GM12878 (cell line): ENCODE measurements around the gene HOXB1. TPM values are rescaled to one million over a fixed set of nuclear protein-coding genes. Genes with fewer than 3 reads are reported as not detected.

Experiments
- ATAC-seq: fragments of 200-7000 bp; cut with Tn5 transposase; 3 replicates; pipeline ENCODE4 v1.9.1; 2020; ENCODE audit warnings: mild to moderate bottlenecking, moderate library complexity
- BruUV-seq: library from RNA; stranded (reverse); fragments of 400-500 nt; replicated peaks from 2 replicates; lab custom pipeline; 2021; lab: Mats Ljungman, UMichigan
- CTCF ChIA-PET: fragments of 300-600 bp; sonication (Branson Sonifier 250); formaldehyde crosslinking; extraction: SDS; loops from one replicate; lab custom pipeline; 2021; ENCODE audit warnings: inconsistent platforms; lab: Yijun Ruan, JAX
- POLR2A ChIA-PET: fragments of 350-600 bp; formaldehyde crosslinking; extraction: SDS; loops from one replicate; lab custom pipeline; 2021; ENCODE audit warnings: inconsistent platforms; lab: Charles Lee
- RAD21 ChIA-PET: fragments of 300-600 bp; sonication (Branson Sonifier 250); formaldehyde crosslinking; loops from one replicate; lab custom pipeline; 2023; ENCODE audit warnings: antibody characterized with exemption; ENCODE audit not compliant: unreplicated experiment; lab: Charles Lee
- SMC1A ChIA-PET: fragments of 300-600 bp; sonication (Branson Sonifier 250); formaldehyde crosslinking; loops from one replicate; lab custom pipeline; 2023; ENCODE audit not compliant: unreplicated experiment, uncharacterized antibody; lab: Charles Lee
- DNase-seq: peaks from one replicate; pipeline ENCODE4 v3.0.0-alpha.2; 2011; ENCODE audit warnings: low read depth, low spot score
- FAIRE-seq: peaks from 3 replicates; lab custom pipeline; 2011; peaks lifted over from hg19 to GRCh38; lab: Jason Lieb, UNC
- H2AFZ ChIP-seq: 2 replicates; pipeline ENCODE4 v1.6.0; 2011; ENCODE audit warnings: low read depth, low read length, control low read depth; ENCODE audit not compliant: control insufficient read depth
- H3K27ac ChIP-seq: 2 replicates; pipeline ENCODE4 v1.5.1; 2011; ENCODE audit warnings: control low read depth; ENCODE audit not compliant: control insufficient read depth, insufficient read depth
- H3K27me3 ChIP-seq, 2 experiments: replicated peaks in 1 of 2; 2 replicates each; pipeline versions ENCODE4 v1.6.0 to v1.6.1; 2011; ENCODE audit warnings: low read length in 1 of 2; ENCODE audit not compliant: control insufficient read depth in 2 of 2, insufficient read depth in 2 of 2
- H3K36me3 ChIP-seq, 2 experiments: 2 replicates each; pipeline ENCODE4 v1.5.1; 2011; ENCODE audit warnings: low read length in 1 of 2; ENCODE audit not compliant: control insufficient read depth in 2 of 2, insufficient read depth in 2 of 2
- H3K4me1 ChIP-seq: 2 replicates; pipeline ENCODE4 v1.6.1; 2011; ENCODE audit warnings: mild to moderate bottlenecking, low read length, moderate library complexity, mixed read lengths; ENCODE audit not compliant: control insufficient read depth, insufficient read depth
- H3K4me2 ChIP-seq: 2 replicates; pipeline ENCODE4 v1.6.0; 2011; ENCODE audit warnings: control low read depth; ENCODE audit not compliant: control insufficient read depth, insufficient read depth
- H3K4me3 ChIP-seq: fragments of 200-600 bp; sonication (generic); 2 replicates; pipeline ENCODE4 v1.5.1; 2016
- H3K79me2 ChIP-seq: 2 replicates; pipeline ENCODE4 v1.6.0; 2011; ENCODE audit warnings: low read length; ENCODE audit not compliant: control insufficient read depth, insufficient read depth
- H3K9ac ChIP-seq: 2 replicates; pipeline ENCODE4 v1.8.0; 2011; ENCODE audit warnings: low read length, control low read depth, mixed read lengths; ENCODE audit not compliant: control insufficient read depth, insufficient read depth
- H3K9me3 ChIP-seq: replicated peaks from 3 replicates; pipeline ENCODE4 v1.5.1; 2011; ENCODE audit warnings: mild to moderate bottlenecking, low read length; ENCODE audit not compliant: control insufficient read depth, insufficient read depth
- H4K20me1 ChIP-seq: 2 replicates; pipeline ENCODE4 v1.6.0; 2011; ENCODE audit not compliant: control insufficient read depth, insufficient read depth
- CBX5 ChIP-seq: sonication (generic); IDR thresholded peaks from 2 replicates; pipeline ENCODE4 v1.6.1; 2016; ENCODE audit warnings: low read depth, moderate library complexity, mild to moderate bottlenecking, inconsistent platforms
- KDM1A ChIP-seq: fragments of 200-600 bp; sonication (generic); IDR thresholded peaks from 2 replicates; pipeline ENCODE4 v1.6.1; 2016; ENCODE audit warnings: borderline replicate concordance
- KLF5 ChIP-seq: fragments of 450-650 bp; IDR thresholded peaks from 2 replicates; pipeline ENCODE4 v1.6.1; 2014; ENCODE audit warnings: mild to moderate bottlenecking; ENCODE audit not compliant: partially characterized antibody
- NFYA ChIP-seq: IDR thresholded peaks from 2 replicates; pipeline ENCODE4 v1.6.1; 2011; ENCODE audit warnings: low read depth, mild to moderate bottlenecking, low read length, improper control_type of control experiment, borderline replicate concordance
- PKNOX1 ChIP-seq: fragments of 450-650 bp; IDR thresholded peaks from 2 replicates; pipeline ENCODE4 v1.6.1; 2016; ENCODE audit warnings: mild to moderate bottlenecking
- RELB ChIP-seq: fragments of 450-650 bp; IDR thresholded peaks from 2 replicates; pipeline ENCODE4 v1.6.1; 2017; ENCODE audit warnings: low read depth, mild to moderate bottlenecking, moderate library complexity
- SIX5 ChIP-seq: IDR thresholded peaks from 2 replicates; pipeline ENCODE4 v1.6.1; 2011; ENCODE audit warnings: mild to moderate bottlenecking, low read depth, low read length, moderate library complexity; ENCODE audit not compliant: severe bottlenecking
- STAT3 ChIP-seq: IDR thresholded peaks from 2 replicates; pipeline ENCODE4 v1.6.1; 2011; ENCODE audit warnings: low read depth, low read length, improper control_type of control experiment
- TAF1 ChIP-seq: IDR thresholded peaks from 2 replicates; pipeline ENCODE4 v1.6.1; 2011; ENCODE audit warnings: mild to moderate bottlenecking, low read depth, low read length, borderline replicate concordance
- WGBS: methylation state at CpG from one replicate; pipeline ENCODE4 v1.1.6; 2016; ENCODE audit warnings: low lambda C conversion rate; ENCODE audit not compliant: insufficient replicate concordance, insufficient coverage; ENCODE audit errors: missing lambda C conversion rate; 5-methylcytosine and 5-hydroxymethylcytosine counted together
- in situ Hi-C: fragments of 300-500 bp; cut with MboI; formaldehyde crosslinking; loops from 9 replicates; pipeline ENCODE4 v1.14.3; 2018; ENCODE audit warnings: mixed read lengths
- intact Hi-C: fragments of 100-400 bp; cut with micrococcal nuclease; formaldehyde crosslinking; loops from one replicate; pipeline ENCODE4 v1.14.2; 2022; ENCODE audit not compliant: unreplicated experiment
- polyA plus RNA-seq, 11 experiments: library from polyadenylated mRNA; depleted of rRNA in 4 of 11; unstranded in 6 of 11; stranded (reverse) in 5 of 11; fragments of >200 nt; fragmentation: Nextera tagmentation in 4 of 11; fragmentation: Illumina TruSeq in 1 of 11; extraction: Ambion mirVana in 4 of 11; extraction: Trizol in 1 of 11; gene quantifications; 1 replicate in 1 of 11; 2 replicates in 10 of 11; pipeline versions ENCODE4 v1.2.1 to v1.2.3, GENCODE V29; 2011 to 2016; ENCODE audit warnings: inconsistent platforms in 2 of 11, missing spikeins in 2 of 11, low read depth in 1 of 11
- total RNA-seq, 4 experiments: library from RNA; depleted of rRNA in 3 of 4; stranded (reverse); fragments of >200 nt in 3 of 4; fragmentation: Illumina TruSeq in 1 of 4; extraction: Trizol in 1 of 4; gene quantifications; 2 replicates each; pipeline versions ENCODE4 v1.2.1 to v1.2.3, GENCODE V29; 2013 to 2021

HOXB1 gene
- total and polyA plus RNA-seq, 10 of the 15 experiments (the other 5 are each of a cell fraction or from before 2014, with no cell fraction given) = not detected

- FAIRE-seq (no peak), ATAC-seq (no peak), DNase-seq (no peak)
- ChIA-PET SMC1A (interaction anchor here (1.3 to 1.8 kb wide), 2 partner anchors 11 to 14 kb away, joined by 4 to 7 read pairs; no protein-coding TSS in a partner anchor), POLR2A (no interaction called here), RAD21 (no interaction called here), CTCF (interaction anchor here (0.9 to 1.6 kb wide), 9 partner anchors 9 to 171 kb away, joined by 3 to 6 read pairs (median 3); partner anchors contain the start of gene HOXB5)
- H3K9ac ChIP-seq = no peak overlapping the region
- H2AFZ ChIP-seq = no peak overlapping the region
- no peaks in the 10 kb centered on the region for H3K36me3 ChIP-seq
- no peaks in the 10 kb centered on the region for H4K20me1 ChIP-seq
- H3K4me2 ChIP-seq = no peak overlapping the region
- no peaks in the 10 kb centered on the region for H3K79me2 ChIP-seq
- in situ Hi-C loops (no loop called here), intact Hi-C loops (no loop called here)
- WGBS = 34% methylated on average over 6 of the region's 6 CpGs
- no peak overlapping the region for H3K4me3 ChIP-seq
- no TSS peak for BruUV-seq
- H3K27me3 ChIP-seq = 0 out of 4 replicates have a peak, but pooled peaks cover 0 to 3% of the 10 kb centered on the region in 2 experiments
- no peak for TF ChIP-seq CBX5
- no peak for TF ChIP-seq TAF1
- TF ChIP-seq PKNOX1 = no peak
- TF ChIP-seq SIX5 = no peak
- TF ChIP-seq KDM1A = no peak
- TF ChIP-seq NFYA = no peak
- TF ChIP-seq RELB = no peak
- no peak for TF ChIP-seq KLF5
- no peak for TF ChIP-seq STAT3
- H3K27ac ChIP-seq = no peak overlapping the region
- H3K4me1 ChIP-seq = peaks cover 4% of the 10 kb centered on the region
- H3K9me3 ChIP-seq = no peaks in the 10 kb centered on the region
These were observed 7.8 kb downstream of the HOXB1 start for GRCh38 chr17:48523010-48523409.
